HCT116 (cell line): Measurements from ENCODE around the gene CARD8. TPM values are rescaled to one million over a fixed set of nuclear protein-coding genes. Genes with fewer than 3 reads are reported as not detected.
"Not testable (repeated sequence)": the region's sequence is repeated elsewhere in the genome, so short reads cannot be mapped to it uniquely, and the experiment has no call there.

Experiments used
- ATAC-seq: fragments of 200-7000 bp; cut with Tn5 transposase; 2 replicates; pipeline ENCODE4 v1.9.1; 2020; ENCODE audit warnings: mild to moderate bottlenecking, moderate library complexity
- BruUV-seq: library from RNA; stranded (reverse); fragments of 400-500 nt; replicated peaks from 2 replicates; lab custom pipeline; 2021; lab: Mats Ljungman, UMichigan
- CTCF ChIA-PET: fragments of 300-600 bp; sonication (Branson Sonifier 250); formaldehyde crosslinking; loops from one replicate; lab custom pipeline; 2021; ENCODE audit warnings: antibody characterized with exemption; lab: Charles Lee
- POLR2A ChIA-PET: fragments of 300-600, 350-600 bp; sonication (Branson Sonifier 250); formaldehyde crosslinking; loops from one replicate; lab custom pipeline; 2021; ENCODE audit warnings: antibody characterized with exemption; lab: Charles Lee
- RAD21 ChIA-PET, 2 experiments: fragments of 300-600 bp; sonication (Branson Sonifier 250); formaldehyde crosslinking; loops; one replicate each; lab custom pipeline; 2023; ENCODE audit warnings: low total read pairs in 2 of 2; ENCODE audit not compliant: uncharacterized antibody in 2 of 2, unreplicated experiment in 2 of 2, low non-redundant PET in 1 of 2; lab: Charles Lee
- DNase-seq: peaks from one replicate; pipeline ENCODE4 v3.0.0-alpha.2; 2010; ENCODE audit warnings: low read depth, low spot score
- H2AFZ ChIP-seq: fragments of 200-600 bp; shearing (Covaris generic), sonication (generic); 2 replicates; pipeline ENCODE4 v1.6.1; 2017; ENCODE audit warnings: low read depth, mixed run types, mixed read lengths, antibody characterized with exemption, low read length; ENCODE audit not compliant: poor library complexity, severe bottlenecking
- H3K27ac ChIP-seq: 2 replicates; pipeline ENCODE4 v1.5.1; 2012; ENCODE audit warnings: low read depth, low read length
- H3K27me3 ChIP-seq: fragments of 200-600 bp; sonication (generic); 2 replicates; pipeline ENCODE4 v1.6.1; 2016; ENCODE audit warnings: mixed run types, low read length, mixed read lengths; ENCODE audit not compliant: insufficient read depth
- H3K36me3 ChIP-seq, 2 experiments: fragments of 200-500 bp in 1 of 2; fragments of 200-600 bp in 1 of 2; sonication (Bioruptor generic) in 1 of 2; sonication (generic) in 1 of 2; 2 replicates each; pipeline versions ENCODE4 v1.5.1 to v1.6.1; 2014 to 2016; ENCODE audit warnings: low read length in 2 of 2, inconsistent platforms in 1 of 2, mixed read lengths in 1 of 2, mixed run types in 1 of 2; ENCODE audit not compliant: insufficient read depth in 2 of 2, control insufficient read depth in 1 of 2
- H3K4me1 ChIP-seq, 2 experiments: fragments of 200-600 bp in 1 of 2; sonication (generic) in 1 of 2; 2 replicates each; pipeline versions ENCODE4 v1.5.1 to v1.6.1; 2012 to 2017; ENCODE audit warnings: low read length in 2 of 2, inconsistent platforms in 1 of 2, mild to moderate bottlenecking in 1 of 2, mixed read lengths in 1 of 2, mixed run types in 1 of 2, moderate library complexity in 1 of 2; ENCODE audit not compliant: insufficient read depth in 2 of 2, control insufficient read depth in 1 of 2
- H3K4me2 ChIP-seq: fragments of 200-600 bp; sonication (generic); 2 replicates; pipeline ENCODE4 v1.6.1; 2017; ENCODE audit warnings: mixed run types, low read length, mixed read lengths
- H3K4me3 ChIP-seq, 2 experiments: fragments of 200-600 bp in 1 of 2; sonication (generic) in 1 of 2; replicated peaks in 1 of 2; 2 replicates each; pipeline ENCODE4 v1.5.1; 2011 to 2016; ENCODE audit warnings: low read length in 2 of 2, control low read depth in 1 of 2, low read depth in 1 of 2, mild to moderate bottlenecking in 1 of 2, mixed read lengths in 1 of 2, mixed run types in 1 of 2
- H3K79me2 ChIP-seq: fragments of 200-600 bp; sonication (generic); 2 replicates; pipeline ENCODE4 v1.6.1; 2017; ENCODE audit warnings: mild to moderate bottlenecking, mixed run types, low read length, moderate library complexity, mixed read lengths; ENCODE audit not compliant: insufficient read depth
- H3K9ac ChIP-seq: fragments of 200-600 bp; sonication (generic); 2 replicates; pipeline ENCODE4 v1.6.1; 2016; ENCODE audit warnings: low read length, mixed read lengths
- H3K9me2 ChIP-seq: fragments of 200-600 bp; sonication (generic), shearing (Covaris generic); 2 replicates; pipeline ENCODE4 v1.6.1; 2017; ENCODE audit warnings: mixed run types, mild to moderate bottlenecking, moderate library complexity; ENCODE audit not compliant: insufficient read depth
- H3K9me3 ChIP-seq, 2 experiments: fragments of 200-500 bp in 1 of 2; fragments of 200-600 bp in 1 of 2; sonication (Bioruptor generic) in 1 of 2; sonication (generic) in 1 of 2; 2 replicates each; pipeline ENCODE4 v1.6.1; 2014 to 2017; ENCODE audit warnings: low read length in 2 of 2, mixed read lengths in 2 of 2, inconsistent platforms in 1 of 2, low read depth in 1 of 2, mild to moderate bottlenecking in 1 of 2, mixed run types in 1 of 2, moderate library complexity in 1 of 2; ENCODE audit not compliant: control insufficient read depth in 1 of 2, insufficient read depth in 1 of 2
- H4K20me1 ChIP-seq: fragments of 200-600 bp; sonication (generic), shearing (Covaris generic); 2 replicates; pipeline ENCODE4 v1.6.1; 2017; ENCODE audit warnings: mixed run types, mild to moderate bottlenecking, moderate library complexity; ENCODE audit not compliant: insufficient read depth
- CBX3 ChIP-seq: IDR thresholded peaks from 2 replicates; pipeline ENCODE4 v1.6.1; 2012; ENCODE audit warnings: low read depth
- CEBPB ChIP-seq: IDR thresholded peaks from 2 replicates; pipeline ENCODE4 v1.6.1; 2012; ENCODE audit warnings: low read depth
- ELF1 ChIP-seq: IDR thresholded peaks from 2 replicates; pipeline ENCODE4 v1.6.1; 2012; ENCODE audit warnings: low read depth, borderline replicate concordance
- EZH2 ChIP-seq: fragments of 200-600 bp; sonication (generic); IDR thresholded peaks from 2 replicates; pipeline ENCODE4 v1.6.1; 2017; ENCODE audit warnings: antibody characterized with exemption, mixed run types
- EZH2phosphoT487 ChIP-seq: fragments of 200-600 bp; IDR thresholded peaks from 2 replicates; pipeline ENCODE4 v1.6.1; 2018; ENCODE audit warnings: antibody characterized with exemption, borderline replicate concordance
- FOSL1 ChIP-seq: IDR thresholded peaks from 2 replicates; pipeline ENCODE4 v1.6.1; 2012; ENCODE audit warnings: low read depth
- JUND ChIP-seq: IDR thresholded peaks from 2 replicates; pipeline ENCODE4 v1.6.1; 2012
- MAX ChIP-seq: IDR thresholded peaks from 2 replicates; pipeline ENCODE4 v1.6.1; 2012
- POLR2A ChIP-seq: IDR thresholded peaks from 2 replicates; pipeline ENCODE4 v1.7.0; 2011; ENCODE audit warnings: borderline replicate concordance; ENCODE audit not compliant: insufficient read depth, insufficient read length; ENCODE audit errors: extremely low read depth
- SIN3A ChIP-seq: IDR thresholded peaks from 2 replicates; pipeline ENCODE4 v1.6.1; 2012; ENCODE audit warnings: low read depth
- SRF ChIP-seq: IDR thresholded peaks from 2 replicates; pipeline ENCODE4 v1.6.1; 2012; ENCODE audit warnings: low read depth
- TCF7L2 ChIP-seq: IDR thresholded peaks from 2 replicates; pipeline ENCODE4 v1.7.0; 2011; ENCODE audit warnings: borderline replicate concordance, inconsistent platforms; ENCODE audit not compliant: insufficient read depth, insufficient read length; ENCODE audit errors: extremely low read depth
- YY1 ChIP-seq: IDR thresholded peaks from 2 replicates; pipeline ENCODE4 v1.6.1; 2011; ENCODE audit warnings: low read length, low read depth, moderate library complexity, mild to moderate bottlenecking; ENCODE audit not compliant: insufficient replicate concordance; ENCODE audit errors: extremely low read depth
- ZFX ChIP-seq: fragments of 450-650 bp; IDR thresholded peaks from 2 replicates; pipeline ENCODE4 v1.6.1; 2017
- ZNF274 ChIP-seq: fragments of 200-500 bp; sonication (Bioruptor generic); IDR thresholded peaks from 2 replicates; pipeline ENCODE4 v1.6.1; 2014; ENCODE audit warnings: mild to moderate bottlenecking, low read depth, low read length, inconsistent platforms
- intact Hi-C: fragments of 100-400 bp; cut with micrococcal nuclease; formaldehyde crosslinking; loops from 2 replicates; pipeline ENCODE4 v1.10.0; 2022
- total RNA-seq: library from RNA; stranded (reverse); gene quantifications from one replicate; pipeline ENCODE4 v1.2.1, GENCODE V29; 2021; ENCODE audit not compliant: unreplicated experiment
- TF ChIP-seq, protein P1 (sequence below), 3 experiments: fragments of 200-600 bp in 1 of 3; sonication (generic) in 1 of 3; IDR thresholded peaks in 2 of 3; conservative IDR thresholded peaks in 1 of 3; 2 replicates each; pipeline ENCODE4 v1.5.1; 2012 to 2017; ENCODE audit warnings: low read depth in 2 of 3, low read length in 2 of 3, antibody characterized with exemption in 1 of 3, borderline replicate concordance in 1 of 3, control low read depth in 1 of 3, mild to moderate bottlenecking in 1 of 3, mixed read lengths in 1 of 3, mixed run types in 1 of 3, moderate library complexity in 1 of 3; ENCODE audit not compliant: insufficient read depth in 1 of 3
- TF ChIP-seq, protein P2 (sequence below): IDR thresholded peaks from 2 replicates; pipeline ENCODE4 v1.6.1; 2011; ENCODE audit warnings: mild to moderate bottlenecking, low read length, moderate library complexity; ENCODE audit not compliant: insufficient replicate concordance; ENCODE audit errors: extremely low read depth

CARD8 gene
- total RNA-seq, 1 experiment from 2014 or later, result 17.5 TPM

DNA sequence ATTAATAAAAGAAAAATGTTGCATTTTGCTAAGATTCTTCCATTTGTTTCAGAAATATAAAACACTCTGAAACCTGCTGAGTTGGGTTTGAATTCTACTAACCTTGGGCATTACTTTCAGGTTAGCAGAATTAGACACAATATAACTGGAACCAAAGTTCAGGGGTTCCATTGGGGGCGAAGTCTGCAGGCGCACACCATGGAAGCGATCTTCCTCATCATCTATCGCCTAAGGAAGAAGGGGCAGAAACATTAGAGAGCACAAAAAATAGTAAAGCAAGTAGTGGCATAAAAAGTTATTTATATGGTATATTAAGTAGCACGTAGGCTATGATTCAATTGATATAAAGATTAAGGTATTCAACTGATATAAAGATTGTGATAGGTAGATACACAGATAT is 34.1 kb downstream of the CARD8 start (continued):
- TF ChIP-seq JUND, result no peak
- no peak for TF ChIP-seq POLR2A
- no peak for TF ChIP-seq TCF7L2
- TF ChIP-seq SIN3A, result no peak

DNA sequence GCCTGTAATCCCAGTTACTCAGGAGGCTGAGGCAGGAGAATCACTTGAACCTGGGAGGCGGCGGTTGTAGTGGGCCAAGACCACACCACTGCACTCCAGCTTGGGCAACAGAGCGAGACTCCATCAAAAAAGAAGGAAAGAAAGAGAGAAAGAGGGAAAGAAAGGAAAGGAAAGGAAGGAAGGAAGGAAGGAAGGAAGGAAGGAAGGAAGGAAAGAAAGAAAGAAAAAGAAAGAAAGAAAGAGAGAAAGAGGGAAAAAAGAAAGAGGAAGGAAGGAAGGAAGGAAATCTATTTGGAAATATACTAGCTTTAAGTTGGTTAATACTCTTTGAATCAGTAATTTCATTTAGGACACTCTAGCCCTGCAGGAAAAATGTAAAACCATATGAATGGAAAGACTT is 34.9 kb downstream of the CARD8 start:
- H3K9me2 ChIP-seq, DNase-seq, H3K79me2 ChIP-seq, H3K9ac ChIP-seq, H3K36me3 ChIP-seq, H3K9me3 ChIP-seq, H3K27me3 ChIP-seq, H3K4me2 ChIP-seq, H3K27ac ChIP-seq, intact Hi-C loops, ATAC-seq, H4K20me1 ChIP-seq, H2AFZ ChIP-seq, H3K4me3 ChIP-seq, POLR2A ChIA-PET, BruUV-seq, H3K4me1 ChIP-seq, RAD21 ChIA-PET: not testable (repeated sequence)
- CTCF ChIA-PET, result interaction anchor here (0.8 kb wide), 1 partner anchor 40 kb away, joined by 4 read pairs; no protein-coding TSS in a partner anchor

- ATAC-seq, result no peak
- Histone ChIP-seq H2AFZ (no peak overlapping the region), H3K4me1 (no peaks in the 10 kb centered on the region), H3K9ac (no peak overlapping the region), H3K4me2 (no peak overlapping the region), H3K4me3 (no peak overlapping the region), H3K36me3 (no peaks in the 10 kb centered on the region), H3K9me3 (no peaks in the 10 kb centered on the region), H3K79me2 (no peaks in the 10 kb centered on the region), H3K9me2 (no peaks in the 10 kb centered on the region), H3K27ac (no peak overlapping the region), H4K20me1 (no peaks in the 10 kb centered on the region), H3K27me3 (no peaks in the 10 kb centered on the region)
- ChIA-PET CTCF (no interaction called here), RAD21 (no interaction called here), POLR2A (interaction anchor here (0.9 kb wide), 1 partner anchor 15 kb away, joined by 4 read pairs; no protein-coding TSS in a partner anchor)
- no peak for DNase-seq
- BruUV-seq, result no TSS peak
- intact Hi-C loops, result no loop called here
- TF ChIP-seq ZFX (no peak), ELF1 (no peak), YY1 (no peak), CBX3 (no peak), FOSL1 (no peak), CEBPB (no peak), ZNF274 (no peak), EZH2phosphoT487 (no peak), SRF (no peak), SIN3A (no peak), EZH2 (no peak), MAX (no peak)
- TF ChIP-seq, protein P1, sequence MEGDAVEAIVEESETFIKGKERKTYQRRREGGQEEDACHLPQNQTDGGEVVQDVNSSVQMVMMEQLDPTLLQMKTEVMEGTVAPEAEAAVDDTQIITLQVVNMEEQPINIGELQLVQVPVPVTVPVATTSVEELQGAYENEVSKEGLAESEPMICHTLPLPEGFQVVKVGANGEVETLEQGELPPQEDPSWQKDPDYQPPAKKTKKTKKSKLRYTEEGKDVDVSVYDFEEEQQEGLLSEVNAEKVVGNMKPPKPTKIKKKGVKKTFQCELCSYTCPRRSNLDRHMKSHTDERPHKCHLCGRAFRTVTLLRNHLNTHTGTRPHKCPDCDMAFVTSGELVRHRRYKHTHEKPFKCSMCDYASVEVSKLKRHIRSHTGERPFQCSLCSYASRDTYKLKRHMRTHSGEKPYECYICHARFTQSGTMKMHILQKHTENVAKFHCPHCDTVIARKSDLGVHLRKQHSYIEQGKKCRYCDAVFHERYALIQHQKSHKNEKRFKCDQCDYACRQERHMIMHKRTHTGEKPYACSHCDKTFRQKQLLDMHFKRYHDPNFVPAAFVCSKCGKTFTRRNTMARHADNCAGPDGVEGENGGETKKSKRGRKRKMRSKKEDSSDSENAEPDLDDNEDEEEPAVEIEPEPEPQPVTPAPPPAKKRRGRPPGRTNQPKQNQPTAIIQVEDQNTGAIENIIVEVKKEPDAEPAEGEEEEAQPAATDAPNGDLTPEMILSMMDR (IDR thresholded peaks at IDR 0.05 in 2 of 3, conservative IDR thresholded peaks at IDR 0.05 in 1 of 3; ENCODE audit: borderline replicate concordance in 1 of 3, insufficient read depth in 1 of 3, low read depth in 2 of 3, low read length in 2 of 3), result no peak
- TF ChIP-seq, protein P2, sequence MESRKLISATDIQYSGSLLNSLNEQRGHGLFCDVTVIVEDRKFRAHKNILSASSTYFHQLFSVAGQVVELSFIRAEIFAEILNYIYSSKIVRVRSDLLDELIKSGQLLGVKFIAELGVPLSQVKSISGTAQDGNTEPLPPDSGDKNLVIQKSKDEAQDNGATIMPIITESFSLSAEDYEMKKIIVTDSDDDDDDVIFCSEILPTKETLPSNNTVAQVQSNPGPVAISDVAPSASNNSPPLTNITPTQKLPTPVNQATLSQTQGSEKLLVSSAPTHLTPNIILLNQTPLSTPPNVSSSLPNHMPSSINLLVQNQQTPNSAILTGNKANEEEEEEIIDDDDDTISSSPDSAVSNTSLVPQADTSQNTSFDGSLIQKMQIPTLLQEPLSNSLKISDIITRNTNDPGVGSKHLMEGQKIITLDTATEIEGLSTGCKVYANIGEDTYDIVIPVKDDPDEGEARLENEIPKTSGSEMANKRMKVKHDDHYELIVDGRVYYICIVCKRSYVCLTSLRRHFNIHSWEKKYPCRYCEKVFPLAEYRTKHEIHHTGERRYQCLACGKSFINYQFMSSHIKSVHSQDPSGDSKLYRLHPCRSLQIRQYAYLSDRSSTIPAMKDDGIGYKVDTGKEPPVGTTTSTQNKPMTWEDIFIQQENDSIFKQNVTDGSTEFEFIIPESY, result no peak
These were observed 36.7 kb downstream of the CARD8 start for GRCh38 chr19:48218997-48219396.
